A549 (cell line): Measurements from ENCODE around the gene PCGF3.

Source experiments
- HDAC2 ChIP-seq: fragments of 200-600 bp; sonication (generic); IDR thresholded peaks from 2 replicates; pipeline ENCODE4 v1.6.1; 2016
- KDM1A ChIP-seq: fragments of 200-600 bp; sonication (generic); IDR thresholded peaks from 2 replicates; pipeline ENCODE4 v1.6.1; 2016; ENCODE audit warnings: low read depth, mild to moderate bottlenecking
- TF ChIP-seq, protein P1 (sequence below): fragments of >200 bp; sonication (Bioruptor Twin); formaldehyde crosslinking; IDR thresholded peaks from 3 replicates; pipeline ENCODE4 v1.5.1; 2016

DNA sequence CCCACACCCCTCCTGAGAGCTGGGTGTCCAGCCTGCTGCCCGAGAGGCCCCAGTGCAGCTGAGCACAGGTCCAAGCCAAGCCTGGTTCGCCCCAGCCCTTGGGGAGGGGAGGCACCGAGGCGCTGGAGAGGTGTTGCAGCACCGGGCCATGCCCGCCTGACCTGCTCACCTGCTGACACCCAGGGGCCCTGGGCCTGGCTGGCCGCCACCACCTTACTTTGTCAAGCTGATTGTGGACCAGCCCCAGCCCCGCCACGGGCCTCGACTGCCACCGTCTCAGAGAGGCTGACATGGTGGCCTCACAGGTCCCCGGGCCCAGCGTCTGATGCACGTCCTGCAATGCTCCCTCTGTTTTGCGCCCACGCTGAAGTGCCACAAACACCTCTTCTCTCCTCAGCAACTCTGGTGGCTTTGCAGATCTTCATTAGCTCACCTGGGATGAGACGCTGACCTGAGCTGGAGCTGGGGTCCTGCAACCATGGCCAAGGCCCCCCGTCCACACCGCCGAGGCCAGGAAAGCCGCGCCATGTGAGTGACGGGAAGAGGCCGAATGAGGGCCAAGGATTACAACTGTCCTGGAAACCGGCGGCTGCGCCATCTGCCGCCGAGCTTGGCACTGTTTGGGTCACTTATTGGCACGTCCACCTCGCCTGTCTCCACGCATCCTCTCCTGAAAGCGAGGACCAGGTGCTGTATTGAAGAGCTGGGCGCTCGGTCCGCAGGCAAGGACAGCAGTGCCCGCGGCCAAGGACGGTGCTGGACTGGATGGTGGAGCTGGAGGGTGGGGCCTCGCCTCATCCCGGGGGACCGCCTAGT lies 112.7 kb downstream of the PCGF3 start:
- TF ChIP-seq HDAC2 (no peak), KDM1A (no peak)
- TF ChIP-seq, protein P1, sequence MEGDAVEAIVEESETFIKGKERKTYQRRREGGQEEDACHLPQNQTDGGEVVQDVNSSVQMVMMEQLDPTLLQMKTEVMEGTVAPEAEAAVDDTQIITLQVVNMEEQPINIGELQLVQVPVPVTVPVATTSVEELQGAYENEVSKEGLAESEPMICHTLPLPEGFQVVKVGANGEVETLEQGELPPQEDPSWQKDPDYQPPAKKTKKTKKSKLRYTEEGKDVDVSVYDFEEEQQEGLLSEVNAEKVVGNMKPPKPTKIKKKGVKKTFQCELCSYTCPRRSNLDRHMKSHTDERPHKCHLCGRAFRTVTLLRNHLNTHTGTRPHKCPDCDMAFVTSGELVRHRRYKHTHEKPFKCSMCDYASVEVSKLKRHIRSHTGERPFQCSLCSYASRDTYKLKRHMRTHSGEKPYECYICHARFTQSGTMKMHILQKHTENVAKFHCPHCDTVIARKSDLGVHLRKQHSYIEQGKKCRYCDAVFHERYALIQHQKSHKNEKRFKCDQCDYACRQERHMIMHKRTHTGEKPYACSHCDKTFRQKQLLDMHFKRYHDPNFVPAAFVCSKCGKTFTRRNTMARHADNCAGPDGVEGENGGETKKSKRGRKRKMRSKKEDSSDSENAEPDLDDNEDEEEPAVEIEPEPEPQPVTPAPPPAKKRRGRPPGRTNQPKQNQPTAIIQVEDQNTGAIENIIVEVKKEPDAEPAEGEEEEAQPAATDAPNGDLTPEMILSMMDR: no peak
